Amniotic stem cell (primary cell): ENCODE measurements around the gene RAP1GDS1.
A peak's percentile ranks its signal among the peaks of the same experiment; 100 is the strongest.
"Not testable (repeated sequence)": the region's sequence is repeated elsewhere in the genome, so short reads cannot be mapped to it uniquely, and the experiment has no call there.

Experiments used
- DNase-seq: peaks from one replicate; lab custom pipeline; 2025; lab: John Stamatoyannopoulos, UW

RAP1GDS1 gene

DNA sequence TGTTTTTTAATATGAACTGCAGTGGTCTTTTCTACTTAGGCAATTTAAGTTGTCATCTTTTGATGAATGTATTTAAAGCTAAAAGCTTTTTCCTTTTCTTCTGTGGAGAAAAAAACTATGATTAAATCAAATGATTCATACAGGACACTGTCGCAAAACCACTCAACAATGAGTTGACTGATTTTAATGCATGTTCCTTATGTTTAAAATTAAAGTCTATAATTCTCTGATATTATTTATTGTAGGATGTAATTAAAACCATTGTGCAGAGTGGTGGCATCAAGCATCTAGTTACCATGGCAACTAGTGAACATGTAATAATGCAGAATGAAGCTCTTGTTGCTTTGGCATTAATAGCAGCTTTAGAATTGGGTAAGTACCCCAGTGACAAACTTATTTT lies 172.5 kb downstream of the RAP1GDS1 start:
- DNase-seq, result no peak

DNA sequence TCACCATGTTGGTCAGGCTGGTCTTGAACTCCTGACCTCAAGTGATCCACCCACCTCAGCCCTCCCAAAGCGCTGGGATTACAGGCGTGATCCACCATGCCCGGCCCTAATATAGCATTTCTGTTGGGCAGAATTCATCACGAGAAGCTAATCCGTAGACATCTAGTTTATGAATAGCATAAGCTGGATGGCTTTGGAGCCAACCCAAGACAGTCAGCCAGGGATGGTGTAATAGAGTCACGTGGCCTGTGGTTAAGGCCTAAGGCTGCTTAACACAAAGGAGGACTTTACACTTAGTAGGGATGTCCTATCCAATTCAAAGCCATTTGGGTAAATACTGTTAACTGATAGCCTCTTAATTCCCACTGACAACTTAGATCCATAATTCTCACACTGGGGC lies 173.6 kb downstream of the RAP1GDS1 start:
- no peak for DNase-seq

DNA sequence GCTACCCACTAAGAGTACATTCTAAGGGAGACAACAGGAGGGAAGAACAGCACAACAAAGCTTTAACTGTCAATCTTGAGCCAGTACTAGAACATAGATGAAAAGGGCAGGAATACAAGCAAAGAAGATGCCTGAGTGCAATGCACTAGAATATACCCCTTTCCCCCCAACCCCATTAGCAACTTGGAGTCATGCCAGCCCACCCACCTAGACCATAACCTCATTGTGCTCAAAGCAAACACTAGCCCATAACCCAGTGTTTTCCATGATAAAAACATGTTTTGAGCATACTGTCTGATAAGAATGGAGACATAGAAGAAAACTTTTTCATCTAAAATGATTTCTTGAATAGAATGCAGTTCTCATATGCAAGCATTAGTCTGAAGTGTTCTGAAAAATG lies 183.2 kb downstream of the RAP1GDS1 start:
- DNase-seq, result no peak

DNA sequence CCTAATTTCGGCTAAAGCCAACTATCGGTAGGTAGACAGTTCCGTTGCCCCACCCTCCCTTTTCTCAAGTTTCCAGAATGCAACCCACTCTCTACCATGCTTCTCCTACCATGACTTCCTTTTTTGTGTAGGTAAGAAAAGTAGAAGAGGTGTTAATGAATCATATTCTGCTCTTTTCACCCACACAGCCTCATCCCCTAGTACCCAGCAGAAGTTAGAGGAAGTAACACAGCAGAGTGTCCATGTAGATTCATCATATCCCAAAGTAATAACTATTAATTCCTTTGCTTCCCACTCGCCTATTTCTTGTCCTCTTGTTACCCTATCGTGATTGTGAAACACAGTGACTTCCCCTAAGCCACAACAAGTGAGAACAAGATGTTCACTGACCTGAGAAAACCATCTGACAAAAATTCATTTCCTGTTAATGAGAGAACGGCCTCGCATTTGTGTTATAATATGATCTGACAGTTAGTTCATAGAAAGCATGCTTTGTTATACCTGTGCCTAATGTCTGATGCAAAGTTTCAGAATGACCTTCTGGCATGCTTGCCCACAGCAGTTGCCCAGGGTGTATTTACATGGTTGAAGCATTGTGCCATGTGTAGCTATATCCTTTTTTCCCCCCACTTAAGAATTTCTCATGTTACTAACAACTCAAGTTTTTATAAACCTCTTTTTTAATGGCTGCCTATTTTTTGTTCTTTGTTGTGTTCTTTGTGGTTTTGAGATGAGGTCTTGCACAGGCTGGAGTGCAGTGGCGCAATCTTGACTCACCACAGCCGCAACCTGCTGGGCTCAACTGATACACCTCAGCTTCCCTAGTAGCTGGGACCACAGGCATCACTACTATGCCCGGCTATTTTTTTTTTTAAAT lies 185.6 kb downstream of the RAP1GDS1 start:
- DNase-seq, result no peak

DNA sequence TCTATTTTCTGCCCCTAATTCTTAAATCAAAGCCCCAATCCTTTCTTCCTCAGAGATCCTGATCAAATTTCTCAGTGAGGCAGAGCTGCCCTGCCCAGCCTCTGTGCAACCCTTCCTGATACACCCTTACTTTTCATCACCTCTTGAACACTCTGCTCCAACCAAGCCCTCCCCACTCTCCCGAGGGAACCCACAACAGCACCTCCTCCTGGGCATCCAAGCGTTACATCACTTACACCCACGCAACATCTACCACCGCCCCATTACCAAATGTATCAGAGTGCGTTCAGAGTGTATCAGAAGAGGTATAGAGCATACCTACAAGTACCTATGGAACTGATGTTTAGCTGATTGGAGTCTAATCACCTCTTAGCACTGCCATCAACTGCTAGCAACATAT lies 186.5 kb downstream of the RAP1GDS1 start:
- no peak for DNase-seq

DNA sequence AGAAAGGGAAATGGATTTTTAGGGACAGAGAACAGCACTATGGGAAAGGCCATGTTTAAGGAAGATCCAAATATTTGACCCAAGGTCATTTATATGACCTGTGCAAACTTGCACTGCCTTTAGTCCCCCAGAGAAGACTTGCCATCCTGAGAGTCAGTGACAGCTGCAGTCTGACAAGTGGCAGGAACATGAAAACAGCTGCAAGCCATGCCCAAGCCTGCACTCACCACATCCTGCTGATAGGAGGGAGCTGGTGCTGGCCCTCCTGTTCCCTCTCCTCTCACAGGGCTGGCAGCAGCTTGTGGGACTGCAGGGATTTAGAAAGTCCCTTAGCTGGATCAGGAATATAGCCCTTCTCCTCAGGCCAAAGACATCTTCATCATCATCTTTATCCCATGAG lies 187.7 kb downstream of the RAP1GDS1 start:
- no peak for DNase-seq

DNA sequence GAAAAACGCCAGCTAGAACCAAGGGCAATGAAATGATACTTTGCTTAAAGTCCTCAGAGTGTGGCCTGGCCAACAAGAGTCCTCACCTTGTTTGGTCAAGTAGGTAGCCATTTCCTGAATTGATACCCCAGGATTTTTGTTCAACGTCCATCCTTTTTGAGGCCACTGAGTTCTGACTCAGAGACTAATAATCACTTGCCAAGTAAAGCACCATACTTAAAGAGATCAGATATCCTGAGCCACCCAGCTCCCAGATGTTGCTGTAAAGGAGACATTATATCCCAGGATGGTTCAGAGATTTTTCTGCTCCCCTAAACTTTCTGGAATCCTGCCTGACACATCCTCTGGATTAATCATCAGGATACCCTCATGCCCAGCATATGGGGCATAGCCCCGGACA lies 190.9 kb downstream of the RAP1GDS1 start:
- DNase-seq, result no peak

GRCh38 chr4:98457422-98457821 lies 196.2 kb downstream of the RAP1GDS1 start:
- not testable (repeated sequence) for DNase-seq

GRCh38 chr4:98461121-98461865 lies 200.1 kb downstream of the RAP1GDS1 start:
- not testable (repeated sequence) for DNase-seq

DNA sequence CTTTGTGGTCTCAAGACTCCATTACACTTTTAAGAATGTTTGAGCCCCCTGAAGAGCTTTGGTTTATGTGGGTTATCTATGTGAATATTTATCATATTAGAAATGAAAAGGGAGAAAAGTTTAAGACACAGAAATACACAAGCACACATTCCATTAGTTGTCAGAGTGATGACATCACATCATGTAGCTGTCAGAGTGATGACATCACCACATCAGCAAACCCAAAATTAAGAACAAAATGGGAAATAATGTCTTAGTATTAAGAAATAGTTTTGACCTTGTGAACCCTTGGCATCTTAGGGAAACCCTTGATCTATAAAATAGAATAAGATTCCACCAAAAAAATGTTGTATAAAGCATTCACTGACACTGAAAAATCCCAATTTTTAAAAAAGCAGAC lies 201.3 kb downstream of the RAP1GDS1 start:
- DNase-seq, result no peak

- DNase-seq, result no peak
These were observed 205.8 kb downstream of the RAP1GDS1 start for GRCh38 chr4:98466868-98467599.

GRCh38 chr4:98467627-98468072 lies 206.5 kb downstream of the RAP1GDS1 start:
- DNase-seq, result peak; percentile 87

DNA sequence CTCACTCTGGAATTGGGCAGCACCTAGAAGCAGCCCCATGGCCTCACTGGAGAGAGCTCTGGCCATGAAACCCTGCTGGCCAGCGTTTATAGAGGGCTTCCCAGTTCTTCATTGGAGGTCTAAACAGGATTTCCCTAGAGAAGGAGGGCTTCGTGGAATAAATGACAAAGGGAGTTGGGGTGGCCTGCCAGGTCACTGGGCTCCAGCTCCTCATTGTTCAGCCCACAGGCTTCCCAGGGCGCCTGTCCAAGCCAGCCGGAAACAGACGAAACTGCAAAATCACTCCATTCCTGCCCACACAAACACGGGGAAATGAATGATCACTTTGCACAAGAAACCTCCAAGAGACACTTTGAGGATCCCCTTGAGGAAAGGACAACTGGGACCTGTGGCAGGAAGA lies 207.5 kb downstream of the RAP1GDS1 start:
- DNase-seq, result no peak

DNA sequence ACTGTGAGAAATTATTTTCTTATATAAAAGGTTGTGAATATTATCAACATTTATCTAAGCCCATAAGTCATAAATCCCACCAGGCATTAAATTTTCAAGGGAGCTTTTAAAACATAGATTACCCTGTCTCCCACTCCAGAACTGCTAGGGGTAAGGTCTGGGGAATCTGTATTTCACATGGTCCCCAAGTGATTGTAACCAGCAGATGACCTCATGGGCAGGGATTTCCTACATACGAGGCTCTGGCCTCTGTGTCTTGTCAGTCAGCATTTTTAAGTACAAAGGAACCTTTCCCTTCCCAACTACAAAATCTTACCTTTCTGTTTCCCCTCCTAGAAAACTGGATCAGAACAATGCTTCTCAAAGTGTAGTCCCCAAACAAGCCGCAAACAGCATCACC lies 208.6 kb downstream of the RAP1GDS1 start:
- DNase-seq, result no peak

DNA sequence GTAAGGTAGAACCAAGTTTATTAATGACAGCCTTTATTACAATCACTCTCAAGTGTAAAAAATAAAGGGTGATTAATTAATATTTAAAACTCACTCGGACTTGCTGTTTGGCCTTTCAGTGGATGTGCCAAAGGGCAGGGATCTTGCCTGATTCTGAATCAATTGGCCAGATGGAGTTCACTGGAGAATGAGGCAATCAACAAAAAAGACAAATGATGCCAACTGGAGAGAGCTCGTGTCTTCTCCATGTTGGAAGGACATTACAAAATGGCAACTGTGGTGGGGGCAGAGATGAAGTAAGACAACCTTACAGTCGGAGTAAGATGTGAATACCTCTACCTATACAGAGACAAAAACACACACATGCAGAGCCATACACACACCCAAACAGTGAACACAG lies 209.2 kb downstream of the RAP1GDS1 start:
- no peak for DNase-seq

DNA sequence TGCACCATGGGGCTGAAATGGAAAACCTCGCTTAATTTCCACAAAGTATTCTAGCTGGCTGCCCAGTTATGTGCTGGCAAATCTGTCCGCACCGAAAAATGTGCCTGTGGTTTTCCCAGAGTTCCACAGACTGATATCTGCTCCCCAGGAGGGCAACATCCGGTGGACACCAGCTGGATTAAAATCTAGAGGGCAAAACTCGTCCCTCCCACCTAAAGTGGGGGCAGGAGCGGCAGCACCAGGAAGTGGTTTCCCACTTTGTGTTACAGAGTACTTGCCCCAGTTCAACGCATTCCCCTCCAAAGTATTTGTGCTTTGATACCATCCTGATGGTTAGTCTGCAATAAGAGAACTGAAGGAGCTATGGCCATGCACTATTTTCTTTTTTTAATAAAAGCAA lies 209.6 kb downstream of the RAP1GDS1 start:
- DNase-seq, result no peak

DNA sequence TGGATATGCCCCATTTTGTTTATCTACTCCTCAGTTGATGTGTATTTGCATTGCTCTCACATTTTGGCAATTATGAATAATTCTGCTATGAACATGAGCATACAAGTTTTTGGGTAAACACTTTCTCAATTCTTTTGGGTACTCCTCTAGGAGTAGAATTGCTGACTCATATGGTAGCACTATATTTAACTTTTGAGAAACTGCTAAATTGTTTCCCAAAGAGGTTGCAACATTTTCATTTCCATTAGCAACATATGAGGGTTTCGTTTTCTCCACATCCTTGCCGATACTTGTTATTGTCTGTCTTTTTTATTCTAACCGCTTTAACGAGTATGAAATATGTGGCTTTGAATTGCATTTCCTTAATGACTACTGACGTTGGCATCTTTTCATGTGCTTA lies 211.9 kb downstream of the RAP1GDS1 start:
- DNase-seq, result no peak

- DNase-seq, result no peak
These were observed 213.2 kb downstream of the RAP1GDS1 start for GRCh38 chr4:98474408-98474844.

- no peak for DNase-seq
These were observed 215.7 kb downstream of the RAP1GDS1 start for GRCh38 chr4:98476891-98477290.

GRCh38 chr4:98479590-98479989 lies 218.4 kb downstream of the RAP1GDS1 start:
- not testable (repeated sequence) for DNase-seq

- no peak for DNase-seq
These were observed 219.4 kb downstream of the RAP1GDS1 start for GRCh38 chr4:98480535-98480934.

DNA sequence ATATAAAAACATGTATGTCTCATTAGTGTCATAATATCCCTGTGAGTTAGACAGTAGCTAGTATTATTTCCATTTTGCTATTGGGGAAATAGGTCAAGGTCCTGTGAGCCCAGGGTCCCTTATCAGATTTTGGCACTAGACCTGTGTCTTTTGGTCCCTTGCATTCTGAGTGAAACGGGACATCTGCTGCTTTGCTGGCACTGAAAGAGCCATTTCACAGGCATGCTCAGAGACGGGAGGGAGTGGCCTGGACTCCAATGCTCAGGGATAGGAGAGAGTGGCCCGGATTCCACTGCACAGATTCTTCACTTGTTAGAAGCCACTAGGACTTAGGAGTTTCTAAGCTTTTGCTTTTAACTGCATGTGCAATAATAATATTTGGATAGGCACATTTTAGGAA lies 220.0 kb downstream of the RAP1GDS1 start:
- DNase-seq, result no peak

GRCh38 chr4:98482503-98482846 lies 221.3 kb downstream of the RAP1GDS1 start:
- DNase-seq, result no peak
